Loucy (cell line): ENCODE data around the gene ANGPTL7.

ENCODE experiments used
- H2AFZ ChIP-seq: fragments of 200-600 bp; sonication (generic); 2 replicates; pipeline ENCODE4 v1.6.0; 2016; ENCODE audit warnings: antibody characterized with exemption, mild to moderate bottlenecking, low read length, moderate library complexity
- H3F3A ChIP-seq: fragments of 200-600 bp; 2 replicates; pipeline ENCODE4 v1.6.0; 2016; ENCODE audit warnings: antibody characterized with exemption, low read depth, mild to moderate bottlenecking
- H3K27me3 ChIP-seq: fragments of 200-600 bp; sonication (generic); 2 replicates; pipeline ENCODE4 v1.6.1; 2014; ENCODE audit warnings: low read length, mild to moderate bottlenecking; ENCODE audit not compliant: insufficient read depth, poor library complexity, severe bottlenecking
- H3K36me3 ChIP-seq: fragments of 200-600 bp; sonication (generic); 2 replicates; pipeline ENCODE4 v1.6.1; 2016; ENCODE audit warnings: low read length; ENCODE audit not compliant: insufficient read depth
- H3K4me1 ChIP-seq: fragments of 200-600 bp; sonication (generic); 2 replicates; pipeline ENCODE4 v1.5.1; 2014; ENCODE audit warnings: low read length, mild to moderate bottlenecking; ENCODE audit not compliant: insufficient read depth, poor library complexity, severe bottlenecking
- H3K4me2 ChIP-seq: fragments of 200-600 bp; sonication (generic); 2 replicates; pipeline ENCODE4 v1.6.0; 2014; ENCODE audit warnings: antibody characterized with exemption, low read length, low read depth, mild to moderate bottlenecking; ENCODE audit not compliant: poor library complexity, severe bottlenecking
- H3K4me3 ChIP-seq: fragments of 200-600 bp; sonication (generic); 2 replicates; pipeline ENCODE4 v1.5.1; 2014; ENCODE audit warnings: low read length, mild to moderate bottlenecking, mixed read lengths; ENCODE audit not compliant: poor library complexity, severe bottlenecking
- H3K79me2 ChIP-seq: fragments of 200-600 bp; sonication (generic); 2 replicates; pipeline ENCODE4 v1.6.1; 2014; ENCODE audit warnings: low read length; ENCODE audit not compliant: insufficient read depth
- H3K9ac ChIP-seq: fragments of 200-600 bp; sonication (generic); 2 replicates; pipeline ENCODE4 v1.6.0; 2014; ENCODE audit warnings: mild to moderate bottlenecking, low read depth, low read length, moderate library complexity; ENCODE audit not compliant: poor library complexity, severe bottlenecking
- H3K9me2 ChIP-seq: fragments of 200-600 bp; sonication (generic); replicated peaks from 2 replicates; pipeline ENCODE4 v1.6.1; 2016; ENCODE audit warnings: low read depth, low read length, mixed read lengths
- H3K9me3 ChIP-seq: fragments of 200-600 bp; sonication (generic); 2 replicates; pipeline ENCODE4 v1.6.1; 2014; ENCODE audit warnings: mild to moderate bottlenecking, antibody characterized with exemption, low read length, low read depth; ENCODE audit not compliant: insufficient read depth
- H4K20me1 ChIP-seq: fragments of 200-600 bp; sonication (generic); 2 replicates; pipeline ENCODE4 v1.6.0; 2014; ENCODE audit warnings: antibody characterized with exemption, low read length, mild to moderate bottlenecking; ENCODE audit not compliant: insufficient read depth, poor library complexity, severe bottlenecking
- CTCF ChIP-seq: fragments of 200-600 bp; sonication (generic); conservative IDR thresholded peaks from 2 replicates; pipeline ENCODE4 v1.5.1; 2014; ENCODE audit warnings: mild to moderate bottlenecking, antibody characterized with exemption, low read length
- EZH2phosphoT487 ChIP-seq: fragments of 200-600 bp; IDR thresholded peaks from 2 replicates; pipeline ENCODE4 v1.6.1; 2018; ENCODE audit warnings: antibody characterized with exemption, mild to moderate bottlenecking, moderate library complexity, borderline replicate concordance

The ANGPTL7 gene

GRCh38 chr1:11168731-11169130, 20.4 kb upstream of the ANGPTL7 start:
- Histone ChIP-seq H2AFZ (no peak overlapping the region), H3K27me3 (no peaks in the 10 kb centered on the region), H3K9ac (no peak overlapping the region), H3K9me3 (no peaks in the 10 kb centered on the region), H3K79me2 (no peaks in the 10 kb centered on the region), H3K9me2 (no peaks in the 10 kb centered on the region), H3K4me3 (no peak overlapping the region), H3K36me3 (peaks cover 6% of the 10 kb centered on the region; the same call in 1 of the 2 replicates), H3K4me2 (no peak overlapping the region), H3K4me1 (no peaks in the 10 kb centered on the region), H3F3A (no peaks in the 10 kb centered on the region), H4K20me1 (no peaks in the 10 kb centered on the region)
- TF ChIP-seq CTCF (no peak), EZH2phosphoT487 (no peak)

- Histone ChIP-seq H3K9me3 (no peaks in the 10 kb centered on the region), H4K20me1 (no peaks in the 10 kb centered on the region), H3K36me3 (peaks cover 6% of the 10 kb centered on the region; the same call in 1 of the 2 replicates), H3K4me1 (no peaks in the 10 kb centered on the region), H2AFZ (no peak overlapping the region), H3K27me3 (no peaks in the 10 kb centered on the region), H3K9me2 (no peaks in the 10 kb centered on the region), H3K4me2 (no peak overlapping the region), H3K4me3 (no peak overlapping the region), H3K79me2 (no peaks in the 10 kb centered on the region), H3F3A (no peaks in the 10 kb centered on the region), H3K9ac (no peak overlapping the region)
- TF ChIP-seq CTCF = no peak
- no peak for TF ChIP-seq EZH2phosphoT487
Observed at GRCh38 chr1:11169202-11169601, 20.0 kb upstream of the ANGPTL7 start.

- Histone ChIP-seq H3F3A (no peaks in the 10 kb centered on the region), H3K9ac (no peak overlapping the region), H3K79me2 (no peaks in the 10 kb centered on the region), H2AFZ (no peak overlapping the region), H3K4me3 (no peak overlapping the region), H3K9me2 (no peaks in the 10 kb centered on the region), H4K20me1 (no peaks in the 10 kb centered on the region), H3K27me3 (no peaks in the 10 kb centered on the region), H3K4me1 (no peaks in the 10 kb centered on the region), H3K4me2 (no peak overlapping the region), H3K9me3 (no peaks in the 10 kb centered on the region), H3K36me3 (peaks cover 6% of the 10 kb centered on the region; the same call in 1 of the 2 replicates)
- no peak for TF ChIP-seq CTCF
- no peak for TF ChIP-seq EZH2phosphoT487
Observed at GRCh38 chr1:11170102-11170501, 19.1 kb upstream of the ANGPTL7 start.
